Neural cell (in vitro differentiated cells): Measurements from ENCODE around the gene SCGB2A2. TPM values are rescaled to one million over a fixed set of nuclear protein-coding genes. Genes with fewer than 3 reads are reported as not detected.

ENCODE experiments used
- H2AFZ ChIP-seq: fragments of 200-600, 300-800 bp; sonication (generic), shearing (Covaris generic); 2 replicates; pipeline ENCODE4 v1.6.0; 2014; ENCODE audit warnings: low read depth, mild to moderate bottlenecking, antibody characterized with exemption, low read length, moderate library complexity
- H3F3A ChIP-seq: fragments of 200-600 bp; shearing (Covaris generic); 2 replicates; pipeline ENCODE4 v1.6.1; 2016; ENCODE audit warnings: mild to moderate bottlenecking, moderate library complexity, mixed read lengths, antibody characterized with exemption, low read length; ENCODE audit not compliant: insufficient read depth, poor library complexity, severe bottlenecking
- H3K27ac ChIP-seq: fragments of 200-600, 300-800 bp; sonication (generic), shearing (Covaris generic); 2 replicates; pipeline ENCODE4 v1.5.1; 2014; ENCODE audit warnings: mild to moderate bottlenecking, low read length, moderate library complexity
- H3K27me3 ChIP-seq: fragments of 300-800, 200-600 bp; sonication (generic), shearing (Covaris generic); 2 replicates; pipeline ENCODE4 v1.6.0; 2014; ENCODE audit warnings: mild to moderate bottlenecking, low read depth, low read length, moderate library complexity; ENCODE audit not compliant: insufficient read depth
- H3K36me3 ChIP-seq: fragments of 300-800, 200-600 bp; sonication (generic), shearing (Covaris generic); 2 replicates; pipeline ENCODE4 v1.5.1; 2014; ENCODE audit warnings: mild to moderate bottlenecking, antibody characterized with exemption, low read length, moderate library complexity; ENCODE audit not compliant: insufficient read depth
- H3K4me2 ChIP-seq: fragments of 300-800, 200-600 bp; sonication (generic), shearing (Covaris generic); 2 replicates; pipeline ENCODE4 v1.6.0; 2014; ENCODE audit warnings: mild to moderate bottlenecking, low read length
- H3K4me3 ChIP-seq: fragments of 300-800, 200-600 bp; sonication (generic), shearing (Covaris generic); 2 replicates; pipeline ENCODE4 v1.5.1; 2014; ENCODE audit warnings: mild to moderate bottlenecking, low read length, moderate library complexity
- H3K79me2 ChIP-seq: fragments of 200-600 bp; shearing (Covaris generic); replicated peaks from 2 replicates; pipeline ENCODE4 v1.6.0; 2014; ENCODE audit warnings: mild to moderate bottlenecking, low read length, moderate library complexity; ENCODE audit not compliant: insufficient read depth
- H3K9ac ChIP-seq: fragments of 300-800, 200-600 bp; sonication (generic), shearing (Covaris generic); 2 replicates; pipeline ENCODE4 v1.6.1; 2016; ENCODE audit warnings: mild to moderate bottlenecking, low read length, mixed read lengths
- H3K9me2 ChIP-seq: fragments of 200-600 bp; shearing (Covaris generic); 2 replicates; pipeline ENCODE4 v1.6.1; 2016; ENCODE audit warnings: mild to moderate bottlenecking, low read length, mixed read lengths; ENCODE audit not compliant: insufficient read depth
- H3K9me3 ChIP-seq: fragments of 200-600, 300-800 bp; sonication (generic), shearing (Covaris generic); 2 replicates; pipeline ENCODE4 v1.6.1; 2016; ENCODE audit warnings: mild to moderate bottlenecking, mixed run types, low read length, moderate library complexity, mixed read lengths
- H4K20me1 ChIP-seq: fragments of 200-600 bp; shearing (Covaris generic); 2 replicates; pipeline ENCODE4 v1.6.1; 2016; ENCODE audit warnings: mild to moderate bottlenecking, mixed run types; ENCODE audit not compliant: insufficient read depth
- CTCF ChIP-seq: fragments of 450-650 bp; IDR thresholded peaks from 2 replicates; pipeline ENCODE4 v1.5.1; 2014; ENCODE audit warnings: antibody characterized with exemption, mild to moderate bottlenecking, moderate library complexity; ENCODE audit not compliant: poor library complexity, severe bottlenecking
- EP300 ChIP-seq: fragments of 450-650 bp; conservative IDR thresholded peaks from 2 replicates; pipeline ENCODE4 v1.6.1; 2014; ENCODE audit warnings: antibody characterized with exemption, mild to moderate bottlenecking, moderate library complexity; ENCODE audit not compliant: poor library complexity, severe bottlenecking
- EZH2 ChIP-seq: fragments of 200-600, 300-800 bp; shearing (Covaris generic), sonication (generic); IDR thresholded peaks from 2 replicates; pipeline ENCODE4 v1.6.1; 2014; ENCODE audit warnings: antibody characterized with exemption, low read length, borderline replicate concordance, mild to moderate bottlenecking; ENCODE audit not compliant: insufficient read depth, poor library complexity, severe bottlenecking
- MXI1 ChIP-seq: fragments of 450-650 bp; conservative IDR thresholded peaks from 2 replicates; pipeline ENCODE4 v1.6.1; 2014; ENCODE audit warnings: antibody characterized with exemption, mild to moderate bottlenecking; ENCODE audit not compliant: poor library complexity, severe bottlenecking
- POLR2AphosphoS5 ChIP-seq: IDR thresholded peaks from 2 replicates; pipeline ENCODE4 v1.6.1; 2012
- RAD21 ChIP-seq: fragments of 450-650 bp; conservative IDR thresholded peaks from 2 replicates; pipeline ENCODE4 v1.6.1; 2014; ENCODE audit warnings: antibody characterized with exemption, mild to moderate bottlenecking, moderate library complexity
- SMC3 ChIP-seq: fragments of 450-650 bp; conservative IDR thresholded peaks from 2 replicates; pipeline ENCODE4 v1.6.1; 2014; ENCODE audit warnings: antibody characterized with exemption, mild to moderate bottlenecking, moderate library complexity; ENCODE audit not compliant: poor library complexity
- TAF1 ChIP-seq: IDR thresholded peaks from 2 replicates; pipeline ENCODE4 v1.6.1; 2012; ENCODE audit warnings: low read depth
- polyA minus RNA-seq: library from RNA; depleted of rRNA, polyadenylated mRNA; stranded (reverse); fragments of >200 nt; gene quantifications from 2 replicates; pipeline ENCODE4 v1.2.3, GENCODE V29; 2014
- polyA plus RNA-seq: library from polyadenylated mRNA; depleted of rRNA; stranded (reverse); fragments of >200 nt; gene quantifications from 2 replicates; pipeline ENCODE4 v1.2.3, GENCODE V29; 2014
- TF ChIP-seq, protein P1 (sequence below): IDR thresholded peaks from 2 replicates; pipeline ENCODE4 v1.6.1; 2012; ENCODE audit warnings: borderline replicate concordance

SCGB2A2 gene
- polyA plus RNA-seq (not detected in 2 replicates), polyA minus RNA-seq (not detected in 2 replicates)

DNA sequence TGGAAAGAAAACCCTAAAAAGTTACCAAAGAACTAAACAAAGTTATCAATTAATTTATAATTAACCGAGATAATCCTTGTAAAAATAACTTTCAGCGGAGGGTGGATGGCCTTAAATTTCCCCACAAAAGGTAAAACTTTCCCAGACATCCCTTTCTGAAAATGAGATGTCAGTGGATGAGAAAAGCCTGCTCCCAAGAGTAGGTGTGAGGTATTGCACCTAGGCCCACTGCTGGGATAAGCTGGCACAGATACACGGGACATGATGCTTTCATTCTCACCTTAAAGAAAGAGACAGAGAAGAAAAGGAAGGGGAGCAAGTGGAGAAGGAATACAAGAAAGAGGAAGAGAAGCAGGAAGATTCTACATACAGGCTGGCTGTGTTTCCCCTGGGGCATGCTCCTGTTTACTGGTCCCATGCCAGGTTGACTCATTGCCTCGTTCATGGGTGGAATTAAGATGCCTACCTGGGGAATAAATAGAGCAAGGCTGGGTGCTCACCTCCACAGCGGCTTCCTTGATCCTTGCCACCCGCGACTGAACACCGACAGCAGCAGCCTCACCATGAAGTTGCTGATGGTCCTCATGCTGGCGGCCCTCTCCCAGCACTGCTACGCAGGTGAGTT is at the start of gene SCGB2A2:
Gene SCGB2A2, plus strand, starts transcription at position 505 of the 625 bp plus-strand sequence. Its CDS starts 59 bp downstream, at position 564.
- H3K79me2 ChIP-seq: no peaks in the 10 kb centered on the region
- no peaks in the 10 kb centered on the region for H3K9me2 ChIP-seq
- no peak within 1 kb of the TSS for H3K4me3 ChIP-seq
- no peak within 1 kb of the TSS for H3K9ac ChIP-seq
- H3K36me3 ChIP-seq: no peaks in the 10 kb centered on the region
- TF ChIP-seq CTCF (no peak), SMC3 (no peak), RAD21 (no peak), EZH2 (no peak), EP300 (no peak), TAF1 (no peak), POLR2AphosphoS5 (no peak), MXI1 (no peak)
- TF ChIP-seq, protein P1, sequence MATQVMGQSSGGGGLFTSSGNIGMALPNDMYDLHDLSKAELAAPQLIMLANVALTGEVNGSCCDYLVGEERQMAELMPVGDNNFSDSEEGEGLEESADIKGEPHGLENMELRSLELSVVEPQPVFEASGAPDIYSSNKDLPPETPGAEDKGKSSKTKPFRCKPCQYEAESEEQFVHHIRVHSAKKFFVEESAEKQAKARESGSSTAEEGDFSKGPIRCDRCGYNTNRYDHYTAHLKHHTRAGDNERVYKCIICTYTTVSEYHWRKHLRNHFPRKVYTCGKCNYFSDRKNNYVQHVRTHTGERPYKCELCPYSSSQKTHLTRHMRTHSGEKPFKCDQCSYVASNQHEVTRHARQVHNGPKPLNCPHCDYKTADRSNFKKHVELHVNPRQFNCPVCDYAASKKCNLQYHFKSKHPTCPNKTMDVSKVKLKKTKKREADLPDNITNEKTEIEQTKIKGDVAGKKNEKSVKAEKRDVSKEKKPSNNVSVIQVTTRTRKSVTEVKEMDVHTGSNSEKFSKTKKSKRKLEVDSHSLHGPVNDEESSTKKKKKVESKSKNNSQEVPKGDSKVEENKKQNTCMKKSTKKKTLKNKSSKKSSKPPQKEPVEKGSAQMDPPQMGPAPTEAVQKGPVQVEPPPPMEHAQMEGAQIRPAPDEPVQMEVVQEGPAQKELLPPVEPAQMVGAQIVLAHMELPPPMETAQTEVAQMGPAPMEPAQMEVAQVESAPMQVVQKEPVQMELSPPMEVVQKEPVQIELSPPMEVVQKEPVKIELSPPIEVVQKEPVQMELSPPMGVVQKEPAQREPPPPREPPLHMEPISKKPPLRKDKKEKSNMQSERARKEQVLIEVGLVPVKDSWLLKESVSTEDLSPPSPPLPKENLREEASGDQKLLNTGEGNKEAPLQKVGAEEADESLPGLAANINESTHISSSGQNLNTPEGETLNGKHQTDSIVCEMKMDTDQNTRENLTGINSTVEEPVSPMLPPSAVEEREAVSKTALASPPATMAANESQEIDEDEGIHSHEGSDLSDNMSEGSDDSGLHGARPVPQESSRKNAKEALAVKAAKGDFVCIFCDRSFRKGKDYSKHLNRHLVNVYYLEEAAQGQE: no peak
- no peak within 1 kb of the TSS for H2AFZ ChIP-seq
- no peaks in the 10 kb centered on the region for H3K27me3 ChIP-seq
- H4K20me1 ChIP-seq: no peaks in the 10 kb centered on the region
- H3K27ac ChIP-seq: no peak within 1 kb of the TSS
- no peaks in the 10 kb centered on the region for H3F3A ChIP-seq
- H3K4me2 ChIP-seq: no peak within 1 kb of the TSS
- H3K9me3 ChIP-seq: no peaks in the 10 kb centered on the region

GRCh38 chr11:62221498-62221897 is 48.5 kb upstream of the SCGB2A2 start:
- TF ChIP-seq SMC3 (no peak), MXI1 (no peak), CTCF (no peak), RAD21 (no peak), EZH2 (no peak), TAF1 (no peak), EP300 (no peak), POLR2AphosphoS5 (no peak)
- TF ChIP-seq, protein P1: no peak
- Histone ChIP-seq H3K9me3 (no peaks in the 10 kb centered on the region), H3K36me3 (no peaks in the 10 kb centered on the region), H3K79me2 (no peaks in the 10 kb centered on the region), H3K9me2 (no peaks in the 10 kb centered on the region), H3K4me2 (no peak overlapping the region), H3K27ac (no peak overlapping the region), H3F3A (no peaks in the 10 kb centered on the region), H2AFZ (no peak overlapping the region), H3K9ac (no peak overlapping the region), H3K27me3 (no peaks in the 10 kb centered on the region), H4K20me1 (no peaks in the 10 kb centered on the region), H3K4me3 (no peak overlapping the region)
